GM18498 (cell line): Measurements from ENCODE around the gene EPHA7.

ENCODE experiments used
- ATAC-seq: cut with Tn5 transposase; IDR thresholded peaks from one replicate; pipeline ENCODE4 v1.9.1; 2021; ENCODE audit warnings: mild to moderate bottlenecking, moderate library complexity; ENCODE audit not compliant: unreplicated experiment

EPHA7 gene

GRCh38 chr6:93394471-93394870, 24.9 kb downstream of the EPHA7 start:
- no peak for ATAC-seq

GRCh38 chr6:93393554-93394074, 25.7 kb downstream of the EPHA7 start:
- no peak for ATAC-seq

GRCh38 chr6:93392797-93393196, 26.6 kb downstream of the EPHA7 start:
- no peak for ATAC-seq

GRCh38 chr6:93391965-93392364, 27.4 kb downstream of the EPHA7 start:
- ATAC-seq = no peak

GRCh38 chr6:93389192-93389591, 30.2 kb downstream of the EPHA7 start:
- no peak for ATAC-seq

DNA sequence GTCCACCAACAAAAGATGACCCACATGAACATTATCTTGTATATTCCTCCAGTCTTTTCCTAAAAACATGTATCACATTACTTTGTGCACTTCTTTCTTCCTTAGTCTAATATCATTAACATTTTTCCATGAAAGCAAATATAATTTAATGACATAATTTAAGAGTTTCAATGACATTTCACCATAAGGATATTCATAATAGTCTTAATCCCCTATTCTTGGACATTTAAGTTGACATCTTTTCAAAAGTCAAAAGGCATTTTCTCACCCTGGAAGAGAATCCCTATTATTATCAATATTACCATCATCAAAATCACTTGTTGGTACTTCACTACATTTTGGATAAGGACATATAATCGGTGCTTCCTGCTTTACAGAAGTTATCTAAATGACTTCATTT, 31.3 kb downstream of the EPHA7 start:
- ATAC-seq = no peak

DNA sequence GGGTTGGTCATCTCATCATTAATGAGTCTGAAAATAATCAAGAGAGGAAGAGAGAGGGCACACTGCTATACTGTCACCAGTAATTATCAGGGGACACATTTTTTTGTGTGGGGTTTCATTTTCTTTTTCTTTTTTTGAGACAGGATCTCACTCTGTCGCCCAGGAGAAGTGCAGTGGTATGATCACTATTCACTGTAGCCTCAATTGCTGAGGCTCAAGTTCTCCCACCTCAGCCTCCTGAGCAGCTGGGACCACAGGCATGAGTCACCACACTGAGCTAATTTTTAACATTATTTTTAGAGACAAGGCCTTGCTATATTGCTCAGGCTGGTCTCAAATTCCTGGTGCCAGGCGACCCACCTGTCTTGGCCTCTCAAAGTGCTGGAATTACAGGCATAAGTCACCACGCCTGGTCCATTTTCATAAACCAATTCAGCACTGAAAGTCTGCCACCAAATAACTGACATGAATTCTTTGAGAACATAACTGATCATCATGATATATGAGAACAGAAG, 43.3 kb downstream of the EPHA7 start:
- no peak for ATAC-seq

DNA sequence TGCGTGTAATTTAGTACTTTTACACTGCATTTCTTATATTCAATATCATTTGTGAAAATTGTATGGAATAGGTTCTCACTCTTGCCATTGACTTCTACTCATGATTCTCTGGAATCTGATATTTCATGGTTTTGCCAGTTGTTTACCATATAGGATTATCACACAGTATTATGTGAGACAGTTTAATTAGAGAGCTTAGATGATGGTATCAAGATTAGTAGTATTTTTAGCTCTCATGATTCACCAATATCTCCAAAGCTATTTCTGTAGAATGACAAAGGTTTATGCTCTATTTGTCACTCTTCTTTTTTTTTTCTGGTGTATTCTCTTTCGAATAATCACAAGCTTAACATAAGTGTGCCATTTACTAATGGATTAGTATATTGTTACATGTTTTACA, 45.9 kb downstream of the EPHA7 start:
- ATAC-seq = no peak

GRCh38 chr6:93371756-93372155, 47.6 kb downstream of the EPHA7 start:
- ATAC-seq = no peak

GRCh38 chr6:93369586-93370134, 49.7 kb downstream of the EPHA7 start:
- ATAC-seq = no peak

DNA sequence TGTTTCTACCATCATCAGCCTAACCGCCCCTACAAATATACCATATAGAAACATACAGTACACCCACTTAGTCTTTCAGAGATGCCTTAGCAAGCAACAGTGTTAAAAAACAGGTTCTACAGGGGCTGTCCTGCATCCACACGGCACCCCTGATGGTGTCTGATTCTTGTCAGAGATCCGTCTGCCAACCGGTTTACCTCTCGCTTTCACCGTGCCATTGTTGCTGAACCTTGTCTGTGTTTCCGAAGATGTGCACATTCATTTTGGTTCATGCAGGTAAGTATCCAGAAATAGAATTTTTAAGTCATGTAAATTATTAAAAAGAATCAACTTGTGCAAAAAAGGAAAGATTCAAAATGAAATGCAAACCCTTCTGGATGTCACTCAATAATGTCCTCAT, 52.9 kb downstream of the EPHA7 start:
- ATAC-seq = no peak

GRCh38 chr6:93365445-93365844, 53.9 kb downstream of the EPHA7 start:
- no peak for ATAC-seq

- ATAC-seq = no peak
Measured at GRCh38 chr6:93358435-93358834, 60.9 kb downstream of the EPHA7 start.

GRCh38 chr6:93352604-93353003, 66.8 kb downstream of the EPHA7 start:
- ATAC-seq = no peak

- ATAC-seq = no peak
Measured at GRCh38 chr6:93351222-93351621, 68.1 kb downstream of the EPHA7 start.

GRCh38 chr6:93350774-93351173, 68.6 kb downstream of the EPHA7 start:
- ATAC-seq = no peak

- ATAC-seq = no peak
Measured at GRCh38 chr6:93344333-93344835, 75.0 kb downstream of the EPHA7 start.

DNA sequence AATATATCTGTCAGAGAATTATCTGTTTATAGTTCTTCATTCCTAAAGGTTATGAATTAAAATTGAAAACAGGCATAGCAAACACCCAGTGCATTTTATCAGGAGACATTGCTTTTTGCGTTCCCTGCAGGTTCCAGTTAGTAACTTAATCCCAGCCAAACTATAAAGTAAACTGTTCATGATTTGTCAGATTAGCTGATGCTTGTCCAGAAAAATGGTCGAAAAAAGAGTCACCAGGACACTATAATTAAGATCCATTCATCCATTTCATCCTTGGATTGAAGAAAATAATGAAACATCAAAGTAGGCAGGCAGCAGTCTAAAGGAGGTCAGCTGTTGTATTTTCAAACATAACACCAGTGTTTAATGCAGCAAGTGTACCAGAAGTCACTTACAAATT, 75.9 kb downstream of the EPHA7 start:
- ATAC-seq = no peak

- no peak for ATAC-seq
Measured at GRCh38 chr6:93341900-93342613, 77.3 kb downstream of the EPHA7 start.

DNA sequence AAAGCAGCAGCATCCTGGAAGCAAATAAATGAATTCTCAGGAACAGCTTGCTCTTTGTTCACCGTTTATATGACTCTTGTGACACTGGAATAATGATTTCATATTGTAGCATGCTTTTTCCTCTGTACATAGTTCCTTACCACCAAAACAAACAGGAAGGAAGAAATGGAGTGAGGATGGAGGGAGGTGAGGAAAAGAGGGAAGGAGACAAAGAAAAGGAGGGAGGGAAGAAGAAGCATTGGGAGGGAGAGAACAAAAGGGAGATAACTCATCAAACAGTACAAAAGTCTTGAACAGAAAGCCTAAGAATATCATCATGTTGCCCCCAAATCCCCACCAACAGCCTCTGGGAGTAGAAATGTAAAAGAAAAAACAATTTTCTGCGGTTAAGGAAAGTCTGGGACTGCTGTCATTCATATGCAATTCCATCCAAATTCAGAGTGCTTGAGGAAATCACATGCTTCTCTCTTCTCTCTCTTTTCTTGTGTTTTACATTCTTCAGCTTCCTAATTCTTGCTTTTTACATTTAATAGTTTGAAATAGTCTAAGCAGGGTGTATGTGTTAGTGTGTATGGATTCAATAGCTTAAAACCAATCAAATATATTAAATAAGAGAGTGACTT, 81.5 kb downstream of the EPHA7 start:
- no peak for ATAC-seq

- ATAC-seq = no peak
Measured at GRCh38 chr6:93337014-93337413, 82.3 kb downstream of the EPHA7 start.
